Caco-2 (cell line): ENCODE data around the gene DBF4B. TPM values are rescaled to one million over a fixed set of nuclear protein-coding genes. Genes with fewer than 3 reads are reported as not detected.

Source experiments
- BruUV-seq: library from RNA; stranded (reverse); fragments of 400-500 nt; replicated peaks from 2 replicates; lab custom pipeline; 2021; lab: Mats Ljungman, UMichigan
- CTCF ChIA-PET: fragments of 300-600 bp; sonication (Branson Sonifier 250); formaldehyde crosslinking; loops from one replicate; lab custom pipeline; 2022; ENCODE audit warnings: antibody characterized with exemption; lab: Charles Lee
- POLR2A ChIA-PET: fragments of 300-600 bp; sonication (Branson Sonifier 250); formaldehyde crosslinking; loops from one replicate; lab custom pipeline; 2022; ENCODE audit warnings: antibody characterized with exemption; lab: Charles Lee
- DNase-seq, 2 experiments: peaks; one replicate each; pipeline versions ENCODE4 v3.0.0 to v3.0.0-alpha.2; 2020 to 2022
- H3K27me3 ChIP-seq: replicated peaks from 2 replicates; pipeline ENCODE4 v1.6.0; 2011; ENCODE audit warnings: low read length; ENCODE audit not compliant: control insufficient read depth, insufficient read depth
- H3K36me3 ChIP-seq: 2 replicates; pipeline ENCODE4 v1.5.1; 2011; ENCODE audit warnings: low read length; ENCODE audit not compliant: control insufficient read depth, insufficient read depth
- H3K4me1 ChIP-seq: fragments of 250-450 bp; sonication (Bioruptor Pico); 2 replicates; pipeline ENCODE4 v1.5.1; 2020; ENCODE audit warnings: mild to moderate bottlenecking
- H3K4me3 ChIP-seq: 2 replicates; pipeline ENCODE4 v1.5.1; 2011; ENCODE audit warnings: low read depth, mild to moderate bottlenecking, control low read depth, low read length
- H3K9me3 ChIP-seq: fragments of 250-450 bp; sonication (Bioruptor Pico); 2 replicates; pipeline ENCODE4 v1.5.1; 2020; ENCODE audit warnings: mild to moderate bottlenecking, moderate library complexity
- H3K27ac Mint-ChIP-seq: one replicate; pipeline ENCODE4 v1.8.0; 2022; ENCODE audit warnings: mixed read lengths; ENCODE audit not compliant: unreplicated experiment
- H3K27me3 Mint-ChIP-seq: one replicate; pipeline ENCODE4 v1.8.0; 2022; ENCODE audit warnings: mixed read lengths; ENCODE audit not compliant: insufficient read depth, unreplicated experiment
- H3K36me3 Mint-ChIP-seq: one replicate; pipeline ENCODE4 v1.8.0; 2022; ENCODE audit warnings: mild to moderate bottlenecking, mixed read lengths; ENCODE audit not compliant: insufficient read depth, unreplicated experiment
- H3K4me1 Mint-ChIP-seq: one replicate; pipeline ENCODE4 v1.8.0; 2022; ENCODE audit warnings: low read depth, mixed read lengths; ENCODE audit not compliant: unreplicated experiment
- H3K4me3 Mint-ChIP-seq: one replicate; pipeline ENCODE4 v1.8.0; 2022; ENCODE audit warnings: mild to moderate bottlenecking, moderate library complexity, mixed read lengths; ENCODE audit not compliant: unreplicated experiment
- H3K9me3 Mint-ChIP-seq: one replicate; pipeline ENCODE4 v1.8.0; 2022; ENCODE audit warnings: mixed read lengths; ENCODE audit not compliant: unreplicated experiment
- CTCF ChIP-seq, 2 experiments: fragments of 200-600 bp in 1 of 2; IDR thresholded peaks; 1 replicate in 1 of 2; 2 replicates in 1 of 2; pipeline versions ENCODE4 v1.5.1 to v1.8.0; 2011 to 2022; ENCODE audit warnings: antibody characterized with exemption in 1 of 2, control low read depth in 1 of 2, inconsistent platforms in 1 of 2, low read depth in 1 of 2, low read length in 1 of 2, mild to moderate bottlenecking in 1 of 2, moderate library complexity in 1 of 2; ENCODE audit not compliant: insufficient read depth in 1 of 2, severe bottlenecking in 1 of 2, unreplicated experiment in 1 of 2
- intact Hi-C: fragments of 100-400 bp; cut with micrococcal nuclease; formaldehyde crosslinking; loops from one replicate; pipeline ENCODE4 v1.10.0; 2022; ENCODE audit not compliant: unreplicated experiment
- total RNA-seq: library from RNA; stranded (reverse); gene quantifications from 2 replicates; pipeline ENCODE4 v1.2.3, GENCODE V29; 2022

The DBF4B gene
- total RNA-seq, 1 experiment from 2014 or later = 34.2 TPM

- H3K4me1 ChIP-seq = peaks cover 7% of the 10 kb centered on the region
- peaks cover 7% of the 10 kb centered on the region for H3K36me3 Mint-ChIP-seq
- H3K4me3 ChIP-seq = no peak overlapping the region
- intact Hi-C loops = no loop called here
- no peak for DNase-seq
- H3K9me3 Mint-ChIP-seq = no peaks in the 10 kb centered on the region
- H3K4me3 Mint-ChIP-seq = peak overlapping the region; percentile 66
- H3K9me3 ChIP-seq = no peaks in the 10 kb centered on the region
- no peaks in the 10 kb centered on the region for H3K27me3 ChIP-seq
- ChIA-PET CTCF (no interaction called here), POLR2A (no interaction called here)
- H3K27me3 Mint-ChIP-seq = no peaks in the 10 kb centered on the region
- no TSS peak for BruUV-seq
- no peak for TF ChIP-seq CTCF (IDR thresholded peaks at IDR 0.05; ENCODE audit: insufficient read depth in 1 of 2, low read depth in 1 of 2, low read length in 1 of 2, severe bottlenecking in 1 of 2, unreplicated experiment in 1 of 2)
- no peaks in the 10 kb centered on the region for H3K36me3 ChIP-seq
- no peaks in the 10 kb centered on the region for H3K4me1 Mint-ChIP-seq
- H3K27ac Mint-ChIP-seq = no peak overlapping the region
These were observed 49.5 kb downstream of the DBF4B start for GRCh38 chr17:44757918-44758413.

GRCh38 chr17:44758414-44759085 lies 50.1 kb downstream of the DBF4B start, which contains the start of gene ADAM11:
Gene ADAM11, plus strand, starts transcription at chr17:44758988. Its CDS starts 212 bp downstream, at chr17:44759200.
- Mint-ChIP-seq H3K27ac (no peak within 1 kb of the TSS), H3K4me1 (no peaks in the 10 kb centered on the region), H3K27me3 (no peaks in the 10 kb centered on the region), H3K4me3 (peak within 1 kb of the TSS; percentile 66), H3K9me3 (no peaks in the 10 kb centered on the region), H3K36me3 (peaks cover 7% of the 10 kb centered on the region)
- DNase-seq = no peak
- no TSS peak for BruUV-seq
- CTCF ChIA-PET = interaction anchor here (1.5 kb wide), 1 partner anchor 17 kb away, joined by 4 read pairs; no protein-coding TSS in a partner anchor
- no peak for TF ChIP-seq CTCF (IDR thresholded peaks at IDR 0.05; ENCODE audit: insufficient read depth in 1 of 2, low read depth in 1 of 2, low read length in 1 of 2, severe bottlenecking in 1 of 2, unreplicated experiment in 1 of 2)
- H3K4me1 ChIP-seq = peaks cover 7% of the 10 kb centered on the region
- peak within 1 kb of the TSS; percentile 56 for H3K4me3 ChIP-seq
- no peaks in the 10 kb centered on the region for H3K36me3 ChIP-seq
- POLR2A ChIA-PET = no interaction called here
- no peaks in the 10 kb centered on the region for H3K9me3 ChIP-seq
- no peaks in the 10 kb centered on the region for H3K27me3 ChIP-seq
- intact Hi-C loops = no loop called here

GRCh38 chr17:44759086-44759915 lies 50.8 kb downstream of the DBF4B start:
- CTCF ChIA-PET = interaction anchor here (1.0 to 1.5 kb wide), 2 partner anchors 16 to 120 kb away, joined by 3 to 4 read pairs; no protein-coding TSS in a partner anchor
- no peak for DNase-seq
- BruUV-seq = no TSS peak
- Histone ChIP-seq H3K27me3 (no peaks in the 10 kb centered on the region), H3K9me3 (no peaks in the 10 kb centered on the region), H3K4me1 (peaks cover 7% of the 10 kb centered on the region), H3K4me3 (peak overlapping the region; percentile 56), H3K36me3 (no peaks in the 10 kb centered on the region)
- Mint-ChIP-seq H3K27ac (no peak overlapping the region), H3K27me3 (no peaks in the 10 kb centered on the region), H3K4me1 (no peaks in the 10 kb centered on the region), H3K36me3 (peaks cover 1% of the 10 kb centered on the region), H3K9me3 (no peaks in the 10 kb centered on the region), H3K4me3 (peak overlapping the region; percentile 53)
- TF ChIP-seq CTCF (IDR thresholded peaks at IDR 0.05; ENCODE audit: insufficient read depth in 1 of 2, low read depth in 1 of 2, low read length in 1 of 2, severe bottlenecking in 1 of 2, unreplicated experiment in 1 of 2) = peak in 1 of 2 experiments; percentile 35
- intact Hi-C loops = no loop called here
- POLR2A ChIA-PET = no interaction called here
